Stimulated activated CD4-positive, alpha-beta T cell treated with anti-CD3 and anti-CD28 coated beads, Interleukin-15, amount 100 ng/mL, for 48 hours (primary cell): Measurements from ENCODE around the gene SYNPR.

ENCODE experiments used
- DNase-seq, 2 donors: peaks; one replicate each; pipeline ENCODE4 v3.0.0-alpha.2; 2020; ENCODE audit warnings: low read depth in 2 of 2

SYNPR gene

DNA sequence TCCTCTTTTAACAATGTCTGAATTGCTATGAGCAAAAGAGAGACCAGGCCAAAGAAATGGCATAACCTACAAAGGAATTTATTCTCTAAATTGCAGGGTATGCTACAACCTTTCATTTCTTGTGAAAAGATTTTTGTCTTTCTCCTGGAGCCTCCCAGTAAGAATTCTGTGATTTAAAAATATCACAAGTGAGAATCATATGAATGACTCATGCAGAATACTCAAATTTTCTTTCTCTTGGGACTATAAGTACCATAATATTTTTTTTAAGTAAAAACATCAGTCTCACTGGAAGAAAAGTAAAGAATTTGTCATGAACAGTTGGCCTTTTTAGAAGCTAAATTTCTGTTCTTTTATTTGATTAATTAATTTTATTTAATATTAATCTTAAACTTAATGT, 26.3 kb downstream of the SYNPR start:
- no peak for DNase-seq

DNA sequence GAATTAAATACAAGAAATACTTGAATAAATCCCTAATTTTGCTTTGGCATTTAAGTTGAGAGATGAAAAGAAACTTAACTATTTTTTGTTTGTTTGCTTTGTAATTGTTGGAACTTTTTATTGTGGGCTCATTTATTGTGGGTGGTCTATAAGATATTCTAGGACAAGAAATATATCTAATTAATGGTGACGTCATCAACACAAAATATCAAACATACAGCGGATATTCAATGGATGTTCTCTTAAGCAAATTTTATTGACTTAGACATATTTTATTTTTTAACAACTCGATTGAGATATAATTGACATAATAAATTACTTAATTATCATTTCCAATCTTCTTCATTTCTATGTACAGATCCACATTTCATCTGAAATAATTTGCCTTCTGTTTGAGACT, 30.0 kb downstream of the SYNPR start:
- DNase-seq = no peak

- DNase-seq = no peak
Measured at GRCh38 chr3:63309768-63310167, 31.7 kb downstream of the SYNPR start.

DNA sequence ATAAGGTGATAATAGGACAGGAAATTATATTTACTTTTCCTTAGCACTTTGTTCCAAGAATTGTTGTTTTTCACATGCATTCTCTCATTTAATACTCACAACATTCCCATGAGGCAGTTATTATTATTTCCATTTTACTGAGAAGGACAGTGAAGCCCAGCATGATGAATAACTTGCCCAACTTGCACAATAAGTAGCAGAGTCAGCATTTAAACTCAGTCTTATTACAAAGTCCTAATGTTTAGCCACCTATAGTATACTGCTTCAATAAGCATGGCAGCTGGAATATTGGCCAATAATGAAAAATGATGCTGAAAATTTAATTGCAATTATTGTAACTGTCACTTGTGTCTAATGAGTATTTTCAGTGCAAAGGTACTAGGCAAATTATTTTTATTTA, 45.7 kb downstream of the SYNPR start:
- DNase-seq = no peak

DNA sequence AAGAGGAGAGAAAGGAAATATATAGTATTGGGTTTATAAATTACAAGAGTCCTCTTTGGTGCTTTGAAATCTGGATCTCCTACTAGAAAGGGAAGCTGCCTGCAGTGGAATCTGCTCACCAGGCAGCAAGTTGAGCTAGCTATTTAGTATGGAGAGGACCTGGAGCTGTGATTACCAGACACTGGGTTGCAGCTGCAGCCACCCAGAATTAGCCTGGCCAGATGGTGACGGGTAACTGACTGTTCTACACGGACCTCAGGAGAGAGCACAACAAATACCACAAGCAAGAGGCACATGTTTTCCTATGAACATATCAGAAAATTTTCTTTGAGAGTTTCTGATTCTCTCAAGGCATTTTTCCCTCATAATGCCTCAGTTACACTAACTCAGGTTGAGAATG, 46.5 kb downstream of the SYNPR start:
- no peak for DNase-seq

DNA sequence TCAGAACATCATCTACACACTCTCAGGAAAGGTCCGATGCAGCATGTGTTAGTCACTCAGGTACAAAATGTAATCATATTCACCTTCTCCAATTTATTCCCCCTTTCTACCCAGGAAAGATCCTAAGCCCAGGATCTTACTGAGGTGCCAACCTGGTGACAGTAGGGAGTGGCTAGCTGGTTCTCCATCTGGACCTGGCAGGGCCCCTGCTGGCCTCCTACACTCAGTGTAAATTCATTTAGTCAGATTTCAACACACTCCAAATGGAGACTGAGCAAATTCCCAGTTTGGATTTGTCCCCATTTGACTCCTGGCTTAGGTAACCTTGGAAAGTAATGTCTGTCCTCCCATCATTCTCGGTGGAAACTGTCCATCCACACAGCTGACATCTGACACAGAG, 47.3 kb downstream of the SYNPR start:
- no peak for DNase-seq

DNA sequence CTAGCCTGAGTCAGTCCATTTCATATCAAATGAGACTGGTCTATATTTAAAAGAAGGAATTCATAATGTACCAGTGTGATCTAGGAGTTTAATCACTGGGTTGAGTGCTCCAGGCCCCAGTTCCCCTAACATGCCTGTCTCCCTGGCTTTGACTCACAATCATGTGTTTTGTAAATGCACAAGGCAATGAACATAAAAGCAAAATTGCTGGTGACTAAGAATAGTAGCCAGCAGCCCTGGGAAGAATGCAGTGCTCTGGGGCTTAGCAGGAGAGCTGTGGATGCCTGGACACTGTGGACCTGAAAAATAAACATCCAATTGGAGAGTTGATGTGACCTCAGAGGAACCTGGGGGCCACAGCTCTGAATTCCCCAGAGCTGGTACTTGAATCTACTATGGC, 50.3 kb downstream of the SYNPR start:
- no peak for DNase-seq

DNA sequence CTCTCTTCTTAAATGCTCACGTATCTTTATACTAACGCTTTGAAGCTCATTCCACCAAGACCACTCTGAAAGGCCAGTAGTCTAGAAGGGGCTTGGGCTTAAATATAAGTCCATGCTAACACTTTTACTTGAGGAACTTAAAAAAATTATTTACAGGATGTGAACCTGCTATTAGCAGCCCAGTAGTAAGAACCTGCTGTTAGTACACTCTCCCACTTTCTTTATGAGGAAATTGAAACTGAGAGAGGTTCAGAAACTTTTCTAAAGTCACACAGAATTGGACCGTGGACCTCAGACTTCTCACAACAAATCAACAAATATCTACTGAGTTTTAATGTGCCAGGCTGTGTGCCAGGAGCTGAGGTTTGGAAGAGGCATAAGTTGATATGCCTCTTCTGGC, 53.4 kb downstream of the SYNPR start:
- no peak for DNase-seq

GRCh38 chr3:63333815-63334214, 55.7 kb downstream of the SYNPR start:
- DNase-seq = no peak

DNA sequence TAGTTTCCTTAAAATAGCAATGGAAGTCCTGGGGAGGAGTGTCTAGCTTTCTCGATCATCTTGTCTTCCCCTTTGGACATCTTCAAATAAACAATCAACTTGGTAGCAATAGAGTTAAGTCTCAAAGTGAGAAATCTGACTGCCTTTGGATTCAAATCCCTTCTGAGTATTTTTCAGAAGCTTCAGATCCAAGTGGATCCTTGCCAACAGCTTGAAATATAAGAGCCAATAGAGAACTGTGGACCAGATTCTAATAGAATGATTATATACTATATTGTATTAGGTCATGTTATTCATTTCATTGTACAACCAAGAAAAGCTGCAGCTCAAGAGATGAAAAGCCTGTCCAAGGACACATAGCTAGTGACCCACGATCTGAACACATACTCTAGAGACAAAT, 60.2 kb downstream of the SYNPR start:
- DNase-seq = no peak

- DNase-seq = peak; percentile 31 to 46
Measured at GRCh38 chr3:63343674-63344073, 65.6 kb downstream of the SYNPR start.

DNA sequence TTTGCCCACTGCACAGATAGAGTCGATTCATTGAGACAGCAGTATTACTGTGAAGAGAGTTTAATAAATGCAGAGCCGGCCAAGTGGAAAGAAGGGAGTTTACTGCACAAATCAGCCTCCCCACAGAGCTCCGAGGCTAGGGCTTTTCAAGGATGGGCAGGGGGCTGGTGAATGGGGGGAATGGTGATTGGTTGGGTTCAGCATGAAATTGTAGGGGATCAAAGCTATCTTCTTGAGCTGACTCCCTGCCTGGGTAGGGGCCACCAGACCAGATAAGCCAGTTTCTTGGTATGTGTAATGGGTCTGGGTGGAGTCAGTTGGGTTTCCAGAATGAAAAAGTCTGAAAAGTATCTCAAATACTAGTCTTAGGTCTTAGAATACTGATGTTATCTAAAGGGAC, 66.6 kb downstream of the SYNPR start:
- no peak for DNase-seq

- peak in 1 of 2 donors; percentile 10 for DNase-seq
Measured at GRCh38 chr3:63349583-63350573, 71.8 kb downstream of the SYNPR start.

GRCh38 chr3:63351159-63352007, 73.3 kb downstream of the SYNPR start:
- DNase-seq = no peak

DNA sequence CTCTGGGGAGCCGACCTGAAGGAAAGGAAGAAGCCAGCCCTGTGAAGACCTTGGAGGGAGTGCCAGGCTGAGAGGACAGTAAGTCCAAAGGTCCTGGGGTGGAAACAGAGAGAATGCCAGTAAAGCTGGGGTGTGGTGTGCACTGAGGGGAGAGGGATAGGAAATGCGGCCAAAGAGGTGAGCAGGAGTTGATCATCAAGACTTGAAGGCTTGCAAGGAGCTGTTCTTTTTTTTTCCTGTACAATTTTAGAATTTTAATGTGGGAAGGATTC, 73.8 kb downstream of the SYNPR start:
- no peak for DNase-seq

- DNase-seq = no peak
Measured at GRCh38 chr3:63353383-63353782, 75.3 kb downstream of the SYNPR start.

DNA sequence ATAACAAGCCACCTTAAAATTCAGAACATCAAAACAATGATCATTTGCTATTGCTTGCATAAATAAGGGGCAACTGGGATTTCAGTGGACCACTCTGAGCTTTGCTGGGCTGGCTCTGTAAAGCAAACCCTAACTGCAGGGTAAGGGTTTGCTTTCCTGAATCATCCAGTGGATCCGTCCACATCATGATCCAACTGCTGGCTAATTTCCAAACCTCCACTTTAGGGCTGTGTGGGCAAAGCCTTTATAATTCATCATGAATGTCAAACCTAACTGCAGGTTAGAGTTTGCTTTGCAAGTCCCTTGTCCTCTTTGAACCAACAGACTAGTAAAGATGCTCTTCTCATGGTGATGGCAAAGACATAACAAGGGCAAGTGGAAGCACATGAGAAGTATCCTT, 76.1 kb downstream of the SYNPR start:
- no peak for DNase-seq

DNA sequence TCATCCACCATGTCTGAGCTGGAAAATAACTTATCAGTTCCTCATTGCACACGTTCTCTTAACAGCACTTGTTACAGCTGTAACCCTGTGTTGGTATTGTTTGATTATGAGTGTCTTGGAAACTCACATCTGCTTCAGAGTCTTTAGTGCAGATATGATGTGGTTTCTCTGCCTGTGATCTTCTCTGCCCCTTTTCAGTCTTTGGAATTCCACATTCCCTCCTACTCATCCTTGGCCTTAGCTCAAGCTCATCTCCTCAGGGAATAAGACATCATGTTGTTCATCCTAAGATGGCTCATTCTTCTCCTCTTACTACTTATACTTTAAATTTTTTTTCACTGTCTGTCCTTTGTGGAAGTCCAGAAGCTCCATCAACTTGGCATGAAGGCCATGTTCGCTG, 77.7 kb downstream of the SYNPR start:
- no peak for DNase-seq

- DNase-seq = no peak
Measured at GRCh38 chr3:63364495-63364894, 86.4 kb downstream of the SYNPR start.

DNA sequence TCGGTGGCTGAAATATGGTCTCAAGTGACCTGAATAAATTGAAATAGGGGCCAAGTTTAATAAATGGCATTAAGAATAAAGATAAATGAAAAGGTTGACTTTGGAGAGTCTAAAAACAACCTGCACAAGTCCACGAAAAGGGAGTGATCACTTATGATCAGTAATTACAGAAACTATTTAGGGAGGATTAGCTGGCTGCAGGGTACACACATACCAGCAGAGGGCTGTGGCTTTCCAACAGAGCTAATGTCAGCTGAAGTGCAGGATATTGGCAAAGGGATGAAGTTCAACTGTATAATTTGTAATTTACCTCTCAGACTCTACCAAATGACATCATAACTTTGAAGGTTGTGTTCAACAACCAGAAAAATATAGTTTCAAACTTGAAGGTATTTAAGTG, 86.8 kb downstream of the SYNPR start:
- DNase-seq = no peak

DNA sequence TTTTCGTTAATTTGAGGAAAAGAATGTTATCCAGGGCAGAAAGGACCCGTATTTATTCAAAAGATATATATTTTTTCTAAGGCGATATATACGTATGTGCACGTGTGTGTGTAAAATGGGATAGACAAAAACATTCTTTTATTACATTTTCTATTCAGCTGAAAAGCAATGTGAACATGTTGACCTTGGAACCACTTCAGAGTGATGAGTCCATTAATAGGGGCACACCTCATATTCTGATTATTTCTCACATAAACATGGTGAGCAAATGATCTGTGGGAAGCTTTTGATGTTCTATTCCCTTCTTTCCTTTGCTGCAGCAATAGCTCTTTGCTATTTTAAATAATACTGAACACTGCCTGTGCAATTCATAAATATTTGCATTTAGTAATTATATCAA, 87.6 kb downstream of the SYNPR start:
- DNase-seq = no peak

DNA sequence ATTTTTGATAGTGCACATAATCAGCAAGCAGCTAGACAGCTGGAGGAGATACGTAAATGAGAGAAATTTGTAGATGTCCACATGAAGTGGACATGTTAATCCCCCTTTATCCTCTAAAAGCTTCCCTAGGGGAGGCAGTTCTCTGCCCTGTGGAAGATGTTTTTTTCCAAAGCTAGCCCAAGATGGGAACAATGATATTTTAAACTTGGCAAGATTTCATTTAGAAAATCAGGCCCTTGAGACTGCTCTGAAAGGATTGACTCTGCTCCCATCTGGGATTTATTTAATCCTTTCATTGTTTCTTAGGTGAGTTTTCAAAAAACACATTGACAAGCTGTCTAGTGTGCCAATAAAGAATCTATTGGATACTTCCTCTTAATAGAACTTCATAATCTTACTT, 92.0 kb downstream of the SYNPR start:
- DNase-seq = no peak

- DNase-seq = no peak
Measured at GRCh38 chr3:63383040-63383439, 104.9 kb downstream of the SYNPR start.
